ENCODE data around the gene ZNF205.
A peak's percentile ranks its signal among the peaks of the same experiment; 100 is the strongest.
"Not testable (repeated sequence)": the region's sequence is repeated elsewhere in the genome, so short reads cannot be mapped to it uniquely, and the experiment has no call there.

The ZNF205 gene

GRCh38 chr16:3112058-3112880, at the start of gene ZNF205:
Gene ZNF205, plus strand, starts transcription at chr16:3112586. Its CDS starts 845 bp downstream, at chr16:3113431.
- DNase-seq, result peak; percentile 54 to 76 (median 60)

GRCh38 chr16:3063625-3064386, 48.6 kb upstream of the ZNF205 start:
- DNase-seq, result no peak

- peak; percentile 54 to 75 (median 74) for DNase-seq
Observed at GRCh38 chr16:3065069-3065741, 47.2 kb upstream of the ZNF205 start, which contains the start of gene IL32. Gene IL32, plus strand, starts transcription at chr16:3065640. Its CDS starts 172 bp downstream, at chr16:3065812.

- DNase-seq, result no peak
Observed at GRCh38 chr16:3065742-3066439, 46.5 kb upstream of the ZNF205 start.

- no peak for DNase-seq
Observed at GRCh38 chr16:3066440-3066748, 46.0 kb upstream of the ZNF205 start.

GRCh38 chr16:3068487-3068886, 43.9 kb upstream of the ZNF205 start:
- no peak for DNase-seq

- DNase-seq, result not testable (repeated sequence)
Observed at GRCh38 chr16:3069146-3069545, 43.2 kb upstream of the ZNF205 start.

GRCh38 chr16:3070608-3071111, 41.7 kb upstream of the ZNF205 start:
- DNase-seq, result no peak

GRCh38 chr16:3071655-3072054, 40.7 kb upstream of the ZNF205 start:
- no peak for DNase-seq

- DNase-seq, result not testable (repeated sequence)
Observed at GRCh38 chr16:3072148-3072547, 40.2 kb upstream of the ZNF205 start.

GRCh38 chr16:3072576-3073263, 39.7 kb upstream of the ZNF205 start:
- not testable (repeated sequence) for DNase-seq

- DNase-seq, result no peak
Observed at GRCh38 chr16:3073448-3073847, 38.9 kb upstream of the ZNF205 start.

- DNase-seq, result peak in 2 of 3 donors; percentile 11 to 33
Observed at GRCh38 chr16:3074860-3075522, 37.4 kb upstream of the ZNF205 start.

GRCh38 chr16:3075523-3075915, 36.9 kb upstream of the ZNF205 start:
- no peak for DNase-seq

- DNase-seq, result not testable (repeated sequence)
Observed at GRCh38 chr16:3075946-3076345, 36.4 kb upstream of the ZNF205 start.

- no peak for DNase-seq
Observed at GRCh38 chr16:3076577-3076976, 35.8 kb upstream of the ZNF205 start.

- DNase-seq, result no peak
Observed at GRCh38 chr16:3080024-3080423, 32.4 kb upstream of the ZNF205 start.

GRCh38 chr16:3081957-3082356, 30.4 kb upstream of the ZNF205 start:
- DNase-seq, result not testable (repeated sequence)

- not testable (repeated sequence) for DNase-seq
Observed at GRCh38 chr16:3083408-3083807, 29.0 kb upstream of the ZNF205 start.

GRCh38 chr16:3084491-3084890, 27.9 kb upstream of the ZNF205 start:
- no peak for DNase-seq

- DNase-seq, result no peak
Observed at GRCh38 chr16:3084969-3085670, 27.3 kb upstream of the ZNF205 start.
